ENCODE measurements around the gene PRR29. TPM values are rescaled to one million over a fixed set of nuclear protein-coding genes. Genes with fewer than 3 reads are reported as not detected.

PRR29 gene
- total RNA-seq, 2 donors from 2014 or later, result 0.09 to 0.74 TPM

DNA sequence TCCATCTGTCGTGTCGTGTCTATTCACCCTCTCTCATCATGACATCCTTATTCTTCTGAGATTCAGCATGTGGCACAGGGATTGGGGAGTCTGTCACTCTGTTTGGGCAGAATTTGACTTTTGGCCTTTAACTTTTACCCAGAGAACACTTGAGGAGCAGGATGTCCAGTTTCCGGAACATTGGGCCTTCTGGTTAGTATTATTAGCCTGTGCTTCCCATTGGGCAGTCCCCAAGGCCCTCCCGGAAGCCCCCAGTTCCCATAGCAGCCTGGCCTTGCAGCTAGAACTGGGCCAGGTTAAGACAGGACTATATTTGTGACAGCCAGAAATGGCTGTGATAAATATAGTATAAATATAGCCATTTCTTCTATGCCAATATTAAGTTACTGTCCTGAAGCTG is 35.0 kb upstream of the PRR29 start:
- H3K27ac ChIP-seq, result no peak overlapping the region
- intact Hi-C loops (cut with DNase I), result no loop called here
- TF ChIP-seq POLR2AphosphoS5 (IDR thresholded peaks at IDR 0.05) (no peak), POLR2A (IDR thresholded peaks at IDR 0.05) (no peak)
- TF ChIP-seq, protein P1, sequence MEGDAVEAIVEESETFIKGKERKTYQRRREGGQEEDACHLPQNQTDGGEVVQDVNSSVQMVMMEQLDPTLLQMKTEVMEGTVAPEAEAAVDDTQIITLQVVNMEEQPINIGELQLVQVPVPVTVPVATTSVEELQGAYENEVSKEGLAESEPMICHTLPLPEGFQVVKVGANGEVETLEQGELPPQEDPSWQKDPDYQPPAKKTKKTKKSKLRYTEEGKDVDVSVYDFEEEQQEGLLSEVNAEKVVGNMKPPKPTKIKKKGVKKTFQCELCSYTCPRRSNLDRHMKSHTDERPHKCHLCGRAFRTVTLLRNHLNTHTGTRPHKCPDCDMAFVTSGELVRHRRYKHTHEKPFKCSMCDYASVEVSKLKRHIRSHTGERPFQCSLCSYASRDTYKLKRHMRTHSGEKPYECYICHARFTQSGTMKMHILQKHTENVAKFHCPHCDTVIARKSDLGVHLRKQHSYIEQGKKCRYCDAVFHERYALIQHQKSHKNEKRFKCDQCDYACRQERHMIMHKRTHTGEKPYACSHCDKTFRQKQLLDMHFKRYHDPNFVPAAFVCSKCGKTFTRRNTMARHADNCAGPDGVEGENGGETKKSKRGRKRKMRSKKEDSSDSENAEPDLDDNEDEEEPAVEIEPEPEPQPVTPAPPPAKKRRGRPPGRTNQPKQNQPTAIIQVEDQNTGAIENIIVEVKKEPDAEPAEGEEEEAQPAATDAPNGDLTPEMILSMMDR (IDR thresholded peaks at IDR 0.05), result no peak

DNA sequence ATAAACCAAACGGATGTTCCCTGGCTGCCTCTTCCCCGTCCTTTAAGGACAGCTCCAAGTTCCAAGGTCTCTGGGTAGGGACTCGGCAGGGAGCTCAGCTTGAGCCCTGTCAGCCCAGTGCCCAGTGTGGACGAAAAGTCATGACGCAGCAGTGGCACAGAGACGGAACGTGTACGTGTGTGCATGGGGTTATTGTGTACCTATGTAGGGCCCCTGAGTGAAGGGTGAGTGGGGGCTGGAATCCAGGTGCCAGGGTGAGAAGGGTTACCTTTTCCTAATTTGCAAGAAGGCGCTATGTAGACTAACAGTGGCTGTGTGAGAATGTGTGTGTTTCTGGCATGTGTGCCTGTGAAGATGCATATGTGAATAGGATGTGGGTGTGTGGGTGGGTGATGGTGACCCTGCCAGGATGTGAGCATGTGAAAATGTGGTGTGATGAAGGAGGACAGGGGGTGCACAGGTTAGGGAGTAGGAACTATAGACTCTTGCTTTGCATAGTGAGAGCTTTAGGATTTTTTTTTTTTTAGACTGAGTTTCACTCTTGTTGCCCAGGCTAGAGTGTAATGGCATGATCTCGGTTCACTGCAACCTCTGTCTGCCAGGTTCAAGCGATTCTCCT is 31.4 kb upstream of the PRR29 start:
- H3K27me3 ChIP-seq (replicated peaks; ENCODE audit: insufficient read depth), result no peaks in the 10 kb centered on the region
- intact Hi-C loops (cut with DNase I), result no loop called here
- H3K9me3 ChIP-seq, result no peaks in the 10 kb centered on the region
- WGBS, result 86% methylated on average over 11 of the region's 11 CpGs
- H3K4me1 ChIP-seq (replicated peaks), result no peaks in the 10 kb centered on the region
- H3K36me3 ChIP-seq, result no peaks in the 10 kb centered on the region
- no peak overlapping the region for H3K4me3 ChIP-seq
- H3K27ac ChIP-seq, result no peak overlapping the region
- TF ChIP-seq, protein P1 (IDR thresholded peaks at IDR 0.05), result no peak
- TF ChIP-seq POLR2A (IDR thresholded peaks at IDR 0.05) (no peak), POLR2AphosphoS5 (IDR thresholded peaks at IDR 0.05) (no peak)
- DNase-seq (ENCODE audit: low spot score), result no peak

More for the DNA sequence above, 35.0 kb upstream of the PRR29 start:
- Histone ChIP-seq H3K36me3 (no peaks in the 10 kb centered on the region), H3K4me3 (no peak overlapping the region), H3K27me3 (replicated peaks; ENCODE audit: insufficient read depth) (no peaks in the 10 kb centered on the region), H3K9me3 (no peaks in the 10 kb centered on the region), H3K4me1 (replicated peaks) (no peaks in the 10 kb centered on the region)
- 88% methylated on average over 4 of the region's 4 CpGs for WGBS
- DNase-seq (ENCODE audit: low spot score), result no peak

DNA sequence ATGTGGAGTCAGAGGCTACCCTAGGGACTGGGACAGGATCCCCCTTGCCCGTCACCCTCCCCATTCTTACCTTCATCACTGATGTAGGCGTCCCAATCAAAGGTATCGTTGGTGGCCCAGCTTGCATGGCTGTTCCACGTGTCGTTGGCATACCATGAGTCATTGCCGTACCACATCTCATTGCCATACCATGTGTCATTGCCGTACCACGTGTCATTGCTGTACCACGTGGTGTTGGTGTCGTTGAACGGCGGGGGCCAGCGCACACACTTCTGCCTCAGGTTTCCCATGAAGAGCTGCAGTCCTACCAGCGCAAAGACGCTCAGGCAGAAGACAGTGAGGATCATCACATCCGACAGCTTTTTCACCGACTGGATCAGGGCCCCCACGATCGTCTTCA is 30.2 kb upstream of the PRR29 start:
- H3K4me1 ChIP-seq (replicated peaks), result no peaks in the 10 kb centered on the region
- no peaks in the 10 kb centered on the region for H3K9me3 ChIP-seq
- intact Hi-C loops (cut with DNase I), result no loop called here
- WGBS, result 93% methylated on average over 19 of the region's 19 CpGs
- no peak for DNase-seq (ENCODE audit: low spot score)
- no peak overlapping the region for H3K4me3 ChIP-seq
- no peaks in the 10 kb centered on the region for H3K36me3 ChIP-seq
- no peak overlapping the region for H3K27ac ChIP-seq
- H3K27me3 ChIP-seq (replicated peaks; ENCODE audit: insufficient read depth), result no peaks in the 10 kb centered on the region
- TF ChIP-seq, protein P1 (IDR thresholded peaks at IDR 0.05), result no peak
- TF ChIP-seq POLR2AphosphoS5 (IDR thresholded peaks at IDR 0.05) (no peak), POLR2A (IDR thresholded peaks at IDR 0.05) (no peak)

DNA sequence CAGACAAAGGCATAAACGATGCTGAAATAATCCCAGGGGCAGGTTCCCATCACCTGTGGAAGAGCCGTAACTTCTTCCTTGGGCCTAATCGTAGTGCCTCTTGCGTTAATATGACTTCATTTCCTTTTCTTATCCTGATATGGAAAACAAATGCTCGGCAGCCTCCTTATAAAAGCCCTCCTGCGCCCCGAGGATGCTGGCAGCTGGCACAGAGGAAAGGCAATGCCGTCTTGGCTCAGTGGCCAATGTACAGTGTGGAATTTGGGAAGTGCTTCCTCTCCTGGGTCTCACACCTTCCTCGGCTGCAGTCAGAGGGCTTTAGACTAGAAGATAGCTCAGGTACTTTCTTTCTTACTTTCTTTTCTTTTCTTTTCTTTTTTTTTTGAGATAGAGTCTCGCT is 28.9 kb upstream of the PRR29 start:
- TF ChIP-seq POLR2AphosphoS5 (IDR thresholded peaks at IDR 0.05), result no peak
- TF ChIP-seq, protein P1 (IDR thresholded peaks at IDR 0.05), result no peak
- no peak for TF ChIP-seq POLR2A (IDR thresholded peaks at IDR 0.05)
- DNase-seq (ENCODE audit: low spot score), result no peak
- intact Hi-C loops (cut with DNase I), result no loop called here
- Histone ChIP-seq H3K9me3 (no peaks in the 10 kb centered on the region), H3K36me3 (no peaks in the 10 kb centered on the region), H3K4me1 (replicated peaks) (no peaks in the 10 kb centered on the region), H3K27ac (no peak overlapping the region), H3K4me3 (no peak overlapping the region), H3K27me3 (replicated peaks; ENCODE audit: insufficient read depth) (no peaks in the 10 kb centered on the region)
- WGBS, result 63% methylated on average over 10 of the region's 10 CpGs

DNA sequence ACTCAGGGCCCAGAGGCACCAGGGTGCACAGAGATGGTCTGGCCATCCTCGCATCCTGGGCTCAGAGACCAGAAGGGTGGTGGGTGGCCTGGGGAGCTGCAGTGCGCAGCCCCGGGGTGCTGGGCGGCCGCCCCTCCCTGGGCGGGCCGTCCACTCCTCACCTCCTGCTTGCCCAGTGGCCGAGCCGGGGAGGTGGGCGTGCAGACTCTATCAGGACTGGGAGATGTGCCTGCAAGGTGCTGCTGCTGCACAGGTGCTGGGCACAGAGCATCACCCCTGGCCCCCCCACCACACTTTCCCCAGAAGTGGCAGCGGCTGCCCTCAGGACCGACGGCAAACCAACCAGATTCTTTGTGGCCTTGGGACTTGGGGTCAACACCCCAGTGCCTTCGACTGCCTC is 25.4 kb upstream of the PRR29 start, which contains the start of gene SCN4A:
SCN4A (minus strand) TSS at position 123 of the 400 bp plus-strand sequence; CDS start at position 46, 77 bp downstream.
- TF ChIP-seq POLR2A (IDR thresholded peaks at IDR 0.05) (no peak), POLR2AphosphoS5 (IDR thresholded peaks at IDR 0.05) (no peak)
- TF ChIP-seq, protein P1 (IDR thresholded peaks at IDR 0.05), result no peak
- Histone ChIP-seq H3K4me1 (replicated peaks) (no peaks in the 10 kb centered on the region), H3K36me3 (no peaks in the 10 kb centered on the region), H3K27me3 (replicated peaks; ENCODE audit: insufficient read depth) (no peaks in the 10 kb centered on the region), H3K4me3 (no peak within 1 kb of the TSS), H3K9me3 (no peaks in the 10 kb centered on the region), H3K27ac (no peak within 1 kb of the TSS)
- DNase-seq (ENCODE audit: low spot score), result no peak
- 97% methylated on average over 13 of the region's 14 CpGs for WGBS
- intact Hi-C loops (cut with DNase I), result no loop called here

All from prostate gland (tissue), 2 donors.